Measurements from ENCODE around the gene KCNQ1.

- TF ChIP-seq, protein P1, sequence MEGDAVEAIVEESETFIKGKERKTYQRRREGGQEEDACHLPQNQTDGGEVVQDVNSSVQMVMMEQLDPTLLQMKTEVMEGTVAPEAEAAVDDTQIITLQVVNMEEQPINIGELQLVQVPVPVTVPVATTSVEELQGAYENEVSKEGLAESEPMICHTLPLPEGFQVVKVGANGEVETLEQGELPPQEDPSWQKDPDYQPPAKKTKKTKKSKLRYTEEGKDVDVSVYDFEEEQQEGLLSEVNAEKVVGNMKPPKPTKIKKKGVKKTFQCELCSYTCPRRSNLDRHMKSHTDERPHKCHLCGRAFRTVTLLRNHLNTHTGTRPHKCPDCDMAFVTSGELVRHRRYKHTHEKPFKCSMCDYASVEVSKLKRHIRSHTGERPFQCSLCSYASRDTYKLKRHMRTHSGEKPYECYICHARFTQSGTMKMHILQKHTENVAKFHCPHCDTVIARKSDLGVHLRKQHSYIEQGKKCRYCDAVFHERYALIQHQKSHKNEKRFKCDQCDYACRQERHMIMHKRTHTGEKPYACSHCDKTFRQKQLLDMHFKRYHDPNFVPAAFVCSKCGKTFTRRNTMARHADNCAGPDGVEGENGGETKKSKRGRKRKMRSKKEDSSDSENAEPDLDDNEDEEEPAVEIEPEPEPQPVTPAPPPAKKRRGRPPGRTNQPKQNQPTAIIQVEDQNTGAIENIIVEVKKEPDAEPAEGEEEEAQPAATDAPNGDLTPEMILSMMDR (IDR thresholded peaks at IDR 0.05; ENCODE audit: poor library complexity, severe bottlenecking) = no peak
- TF ChIP-seq EZH2 (IDR thresholded peaks at IDR 0.05; ENCODE audit: borderline replicate concordance, insufficient read depth, low read length, poor library complexity, severe bottlenecking) (no peak), EP300 (conservative IDR thresholded peaks at IDR 0.05; ENCODE audit: poor library complexity, severe bottlenecking) (no peak), TAF1 (IDR thresholded peaks at IDR 0.05; ENCODE audit: low read depth) (no peak), POLR2AphosphoS5 (IDR thresholded peaks at IDR 0.05) (no peak), SMC3 (conservative IDR thresholded peaks at IDR 0.05; ENCODE audit: poor library complexity) (no peak)
- TF ChIP-seq, protein P2, sequence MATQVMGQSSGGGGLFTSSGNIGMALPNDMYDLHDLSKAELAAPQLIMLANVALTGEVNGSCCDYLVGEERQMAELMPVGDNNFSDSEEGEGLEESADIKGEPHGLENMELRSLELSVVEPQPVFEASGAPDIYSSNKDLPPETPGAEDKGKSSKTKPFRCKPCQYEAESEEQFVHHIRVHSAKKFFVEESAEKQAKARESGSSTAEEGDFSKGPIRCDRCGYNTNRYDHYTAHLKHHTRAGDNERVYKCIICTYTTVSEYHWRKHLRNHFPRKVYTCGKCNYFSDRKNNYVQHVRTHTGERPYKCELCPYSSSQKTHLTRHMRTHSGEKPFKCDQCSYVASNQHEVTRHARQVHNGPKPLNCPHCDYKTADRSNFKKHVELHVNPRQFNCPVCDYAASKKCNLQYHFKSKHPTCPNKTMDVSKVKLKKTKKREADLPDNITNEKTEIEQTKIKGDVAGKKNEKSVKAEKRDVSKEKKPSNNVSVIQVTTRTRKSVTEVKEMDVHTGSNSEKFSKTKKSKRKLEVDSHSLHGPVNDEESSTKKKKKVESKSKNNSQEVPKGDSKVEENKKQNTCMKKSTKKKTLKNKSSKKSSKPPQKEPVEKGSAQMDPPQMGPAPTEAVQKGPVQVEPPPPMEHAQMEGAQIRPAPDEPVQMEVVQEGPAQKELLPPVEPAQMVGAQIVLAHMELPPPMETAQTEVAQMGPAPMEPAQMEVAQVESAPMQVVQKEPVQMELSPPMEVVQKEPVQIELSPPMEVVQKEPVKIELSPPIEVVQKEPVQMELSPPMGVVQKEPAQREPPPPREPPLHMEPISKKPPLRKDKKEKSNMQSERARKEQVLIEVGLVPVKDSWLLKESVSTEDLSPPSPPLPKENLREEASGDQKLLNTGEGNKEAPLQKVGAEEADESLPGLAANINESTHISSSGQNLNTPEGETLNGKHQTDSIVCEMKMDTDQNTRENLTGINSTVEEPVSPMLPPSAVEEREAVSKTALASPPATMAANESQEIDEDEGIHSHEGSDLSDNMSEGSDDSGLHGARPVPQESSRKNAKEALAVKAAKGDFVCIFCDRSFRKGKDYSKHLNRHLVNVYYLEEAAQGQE (IDR thresholded peaks at IDR 0.05; ENCODE audit: borderline replicate concordance) = no peak
These were observed 369.2 kb downstream of the KCNQ1 start for GRCh38 chr11:2813968-2814367.

Data from neural cell (in vitro differentiated cells).